K562 (cell line): ENCODE data around the gene CTNNBL1. TPM values are rescaled to one million over a fixed set of nuclear protein-coding genes. Genes with fewer than 3 reads are reported as not detected.

Experiments
- ATAC-seq: fragments of 200-7000 bp; cut with Tn5 transposase; 3 replicates; pipeline ENCODE4 v1.9.1; 2020; ENCODE audit warnings: moderate library complexity
- BruUV-seq: library from RNA; stranded (reverse); fragments of 400-500 nt; replicated peaks from 2 replicates; lab custom pipeline; 2021; lab: Mats Ljungman, UMichigan
- CTCF ChIA-PET: fragments of 300-600 bp; formaldehyde crosslinking; extraction: SDS; loops from one replicate; lab custom pipeline; 2021; ENCODE audit warnings: low intra/inter-chr PET ratio; lab: Yijun Ruan, JAX
- POLR2A ChIA-PET: fragments of 300-600, 350-650 bp; sonication (Branson Sonifier 250); formaldehyde crosslinking; extraction: SDS; loops from one replicate; lab custom pipeline; 2021; ENCODE audit warnings: antibody characterized with exemption, inconsistent platforms; lab: Yijun Ruan, JAX
- DNase-seq, 4 experiments: peaks; one replicate each; pipeline versions ENCODE4 v3.0.0 to v3.0.0-alpha.2; 2011 to 2018; ENCODE audit warnings: low spot score in 3 of 4, mixed read lengths in 3 of 4; ENCODE audit errors: extremely low read depth in 1 of 4
- FAIRE-seq: peaks from 2 replicates; lab custom pipeline; 2011; peaks lifted over from hg19 to GRCh38; lab: Jason Lieb, UNC
- H2AFZ ChIP-seq: 2 replicates; pipeline ENCODE4 v1.6.0; 2011; ENCODE audit warnings: low read depth, low read length, control low read depth, inconsistent platforms
- H3K27ac ChIP-seq: fragments of 200-600 bp; 3 replicates; pipeline ENCODE4 v1.8.0; 2011; ENCODE audit warnings: low read depth, mild to moderate bottlenecking, control low read depth, inconsistent platforms, low read length, moderate library complexity, mixed read lengths; ENCODE audit errors: extremely low read depth
- H3K27me3 ChIP-seq, 2 experiments: fragments of 300-600 bp in 1 of 2; 2 replicates in 1 of 2; 3 replicates in 1 of 2; pipeline versions ENCODE4 v1.6.0 to v1.8.0; 2011; ENCODE audit warnings: inconsistent platforms in 2 of 2, low read length in 2 of 2, mild to moderate bottlenecking in 1 of 2, mixed read lengths in 1 of 2, moderate library complexity in 1 of 2; ENCODE audit not compliant: control insufficient read depth in 2 of 2, insufficient read depth in 2 of 2
- H3K36me3 ChIP-seq: fragments of 300-600 bp; 3 replicates; pipeline ENCODE4 v1.8.0; 2011; ENCODE audit warnings: mild to moderate bottlenecking, low read length, inconsistent platforms; ENCODE audit not compliant: control insufficient read depth, insufficient read depth
- H3K4me1 ChIP-seq, 2 experiments: fragments of 200-600 bp in 1 of 2; replicated peaks in 1 of 2; 2 replicates in 1 of 2; 3 replicates in 1 of 2; pipeline versions ENCODE4 v1.5.1 to v1.8.0; 2011; ENCODE audit warnings: inconsistent platforms in 2 of 2, low read length in 2 of 2, mild to moderate bottlenecking in 1 of 2, mixed read lengths in 1 of 2, moderate library complexity in 1 of 2; ENCODE audit not compliant: control insufficient read depth in 2 of 2, insufficient read depth in 2 of 2
- H3K4me2 ChIP-seq: 2 replicates; pipeline ENCODE4 v1.6.1; 2011; ENCODE audit warnings: low read length, control low read depth, inconsistent platforms, mixed read lengths; ENCODE audit not compliant: insufficient read depth
- H3K4me3 ChIP-seq: fragments of 200-600 bp; sonication (generic), shearing (Covaris generic); 2 replicates; pipeline ENCODE4 v1.5.1; 2016; ENCODE audit warnings: control low read depth, inconsistent platforms
- H3K79me2 ChIP-seq: fragments of 200-600 bp; 3 replicates; pipeline ENCODE4 v1.8.0; 2011; ENCODE audit warnings: low read length, inconsistent platforms; ENCODE audit not compliant: control insufficient read depth, insufficient read depth
- H3K9ac ChIP-seq, 2 experiments: 2 replicates each; pipeline versions ENCODE4 v1.6.0 to v1.6.1; 2011; ENCODE audit warnings: low read depth in 2 of 2, low read length in 2 of 2, control low read depth in 1 of 2, inconsistent platforms in 1 of 2, mild to moderate bottlenecking in 1 of 2, mixed read lengths in 1 of 2; ENCODE audit not compliant: insufficient read depth in 1 of 2
- H3K9me1 ChIP-seq: one replicate; pipeline ENCODE4 v1.6.0; 2011; ENCODE audit warnings: inconsistent platforms, mild to moderate bottlenecking, low read length, moderate library complexity; ENCODE audit not compliant: control insufficient read depth, insufficient read depth
- H3K9me3 ChIP-seq: replicated peaks from 2 replicates; pipeline ENCODE4 v1.5.1; 2011; ENCODE audit warnings: low read depth, low read length, inconsistent platforms; ENCODE audit not compliant: control insufficient read depth, insufficient read depth
- H4K20me1 ChIP-seq: replicated peaks from 2 replicates; pipeline ENCODE4 v1.6.1; 2011; ENCODE audit warnings: low read length, inconsistent platforms, mixed read lengths; ENCODE audit not compliant: control insufficient read depth, insufficient read depth
- ATF3 ChIP-seq, 2 experiments: fragments of 450-650 bp in 1 of 2; sonication (generic) in 1 of 2; formaldehyde crosslinking in 1 of 2; IDR thresholded peaks in 1 of 2; conservative IDR thresholded peaks in 1 of 2; 2 replicates each; pipeline versions ENCODE4 v1.6.1 to v1.8.1; 2016 to 2023; ENCODE audit warnings: mild to moderate bottlenecking in 2 of 2, moderate library complexity in 2 of 2, inconsistent platforms in 1 of 2, missing genetic modification reagents in 1 of 2
- CREB3L1 ChIP-seq: fragments of 450-650 bp; IDR thresholded peaks from 2 replicates; pipeline ENCODE4 v1.6.1; 2014; ENCODE audit warnings: low read depth, mild to moderate bottlenecking, moderate library complexity, borderline replicate concordance
- FOXK2 ChIP-seq, 2 experiments: fragments of 450-650 bp; IDR thresholded peaks in 1 of 2; conservative IDR thresholded peaks in 1 of 2; 2 replicates each; pipeline ENCODE4 v1.6.1; 2016; ENCODE audit warnings: low read depth in 2 of 2, mild to moderate bottlenecking in 1 of 2
- FOXM1 ChIP-seq, 2 experiments: fragments of 450-650 bp in 1 of 2; sonication (generic) in 1 of 2; formaldehyde crosslinking in 1 of 2; IDR thresholded peaks; 2 replicates each; pipeline versions ENCODE4 v1.6.1 to v1.9.0; 2017 to 2022; ENCODE audit warnings: low read depth in 2 of 2, mild to moderate bottlenecking in 2 of 2, missing genetic modification reagents in 1 of 2, moderate library complexity in 1 of 2
- HDAC1 ChIP-seq, 2 experiments: fragments of 450-650 bp; IDR thresholded peaks; 2 replicates each; pipeline ENCODE4 v1.6.1; 2016 to 2017; ENCODE audit warnings: inconsistent platforms in 1 of 2, mild to moderate bottlenecking in 1 of 2, moderate library complexity in 1 of 2
- NFRKB ChIP-seq: fragments of 450-650 bp; IDR thresholded peaks from 2 replicates; pipeline ENCODE4 v1.6.1; 2016; ENCODE audit warnings: low read depth
- PHTF2 ChIP-seq: fragments of 250-450 bp; sonication (Bioruptor Pico); IDR thresholded peaks from 2 replicates; pipeline ENCODE4 v1.5.0; 2021; ENCODE audit warnings: mild to moderate bottlenecking
- POLR2B ChIP-seq: fragments of 450-650 bp; IDR thresholded peaks from 2 replicates; pipeline ENCODE4 v1.6.1; 2018; ENCODE audit warnings: low read depth; ENCODE audit not compliant: partially characterized antibody
- PTBP1 ChIP-seq: fragments of 200-400 bp; formaldehyde crosslinking; IDR thresholded peaks from 2 replicates; pipeline ENCODE4 v1.6.1; 2017; ENCODE audit warnings: low read depth, low read length
- SMARCE1 ChIP-seq: fragments of 450-650 bp; IDR thresholded peaks from 2 replicates; pipeline ENCODE4 v1.7.1; 2016; ENCODE audit warnings: mild to moderate bottlenecking
- THAP7 ChIP-seq: fragments of 250-450 bp; sonication (Bioruptor Pico); IDR thresholded peaks from 2 replicates; pipeline ENCODE4 v1.5.0; 2021
- TOE1 ChIP-seq, 2 experiments: fragments of 450-650 bp in 1 of 2; sonication (generic) in 1 of 2; formaldehyde crosslinking in 1 of 2; IDR thresholded peaks; 2 replicates each; pipeline versions ENCODE4 v1.7.1 to v1.8.0; 2016 to 2022; ENCODE audit warnings: borderline replicate concordance in 2 of 2, mild to moderate bottlenecking in 2 of 2, antibody characterized with exemption in 1 of 2, inconsistent platforms in 1 of 2, low read depth in 1 of 2, missing genetic modification reagents in 1 of 2, moderate library complexity in 1 of 2
- ZBTB12 ChIP-seq: fragments of 250-450 bp; sonication (Bioruptor Pico); IDR thresholded peaks from 2 replicates; pipeline ENCODE4 v1.4.0; 2020
- ZFPM2 ChIP-seq: fragments of 250-450 bp; sonication (Bioruptor Pico); IDR thresholded peaks from 2 replicates; pipeline ENCODE4 v1.5.1; 2022; ENCODE audit warnings: mild to moderate bottlenecking
- ZNF184 ChIP-seq: sonication (generic); formaldehyde crosslinking; IDR thresholded peaks from 2 replicates; pipeline ENCODE4 v1.5.0; 2020; ENCODE audit warnings: missing genetic modification reagents
- ZNF239 ChIP-seq: fragments of 250-450 bp; sonication (Bioruptor Pico); IDR thresholded peaks from 2 replicates; pipeline ENCODE4 v1.4.0; 2020; ENCODE audit warnings: mild to moderate bottlenecking
- ZNF644 ChIP-seq: fragments of 200-800 bp; sonication (Bioruptor generic); IDR thresholded peaks from 2 replicates; pipeline ENCODE4 v1.6.1; 2016; ENCODE audit warnings: low read depth, missing genetic modification characterization, missing compliant biosample characterization
- WGBS: fragments of 100-300 bp; shearing (Covaris generic); methylation state at CpG from one replicate; pipeline ENCODE4 v1.1.6; 2016; ENCODE audit warnings: low coverage, mixed read lengths; ENCODE audit not compliant: insufficient coverage; ENCODE audit errors: missing lambda C conversion rate; 5-methylcytosine and 5-hydroxymethylcytosine counted together
- in situ Hi-C: fragments of 300-500 bp; cut with MboI; formaldehyde crosslinking; loops from 4 replicates; pipeline ENCODE4 v1.15.0; 2018; ENCODE audit warnings: inconsistent platforms, mixed read lengths
- intact Hi-C: fragments of 100-400 bp; cut with micrococcal nuclease; formaldehyde crosslinking; loops from 2 replicates; pipeline ENCODE4 v1.14.2; 2022
- polyA plus RNA-seq, 8 experiments: library from polyadenylated mRNA; depleted of rRNA in 4 of 8; stranded (reverse) in 5 of 8; unstranded in 3 of 8; fragments of >200 nt; fragmentation: Nextera tagmentation in 2 of 8; fragmentation: Illumina TruSeq in 1 of 8; extraction: Ambion mirVana in 2 of 8; extraction: Trizol in 1 of 8; gene quantifications; 2 replicates each; pipeline versions ENCODE4 v1.2.1 to v1.2.3, GENCODE V29; 2011 to 2014; ENCODE audit warnings: inconsistent platforms in 1 of 8, missing spikeins in 1 of 8
- total RNA-seq, 7 experiments: library from RNA; depleted of rRNA in 6 of 7; stranded (reverse); fragments of >200 nt in 6 of 7; fragmentation: Illumina TruSeq in 2 of 7; extraction: Trizol in 2 of 7; gene quantifications; 2 replicates each; pipeline versions ENCODE4 v1.2.1 to v1.2.3, GENCODE V29; 2011 to 2021; ENCODE audit warnings: low replicate concordance in 1 of 7

Gene CTNNBL1
- total and polyA plus RNA-seq, 9 of the 15 experiments (the other 6 are each of a cell fraction or from before 2014, with no cell fraction given), result 32.4 to 85.6 (median 43.6) TPM

- no peak for FAIRE-seq
- CTCF ChIA-PET, result no interaction called here
- TF ChIP-seq FOXM1 (IDR thresholded peaks at IDR 0.05; ENCODE audit: low read depth) (no peak), FOXM1 (CRISPR knock-in tag; IDR thresholded peaks at IDR 0.05; ENCODE audit: low read depth) (no peak), ZBTB12 (CRISPR knock-in tag) (no peak), PHTF2 (CRISPR knock-in tag) (no peak), FOXK2 (conservative IDR thresholded peaks at IDR 0.05 in 1 of 2, IDR thresholded peaks at IDR 0.05 in 1 of 2; ENCODE audit: low read depth in 2 of 2) (no peak), ZFPM2 (no peak), SMARCE1 (no peak), THAP7 (CRISPR knock-in tag) (no peak), HDAC1 (IDR thresholded peaks at IDR 0.05) (no peak), CREB3L1 (no peak), POLR2B (no peak), ATF3 (IDR thresholded peaks at IDR 0.05) (no peak), ATF3 (CRISPR knock-in tag; conservative IDR thresholded peaks at IDR 0.05) (no peak), ZNF239 (CRISPR knock-in tag) (no peak), PTBP1 (no peak), ZNF184 (no peak), TOE1 (IDR thresholded peaks at IDR 0.05; ENCODE audit: borderline replicate concordance) (no peak), TOE1 (CRISPR knock-in tag; IDR thresholded peaks at IDR 0.05; ENCODE audit: borderline replicate concordance, low read depth) (no peak), NFRKB (no peak), ZNF644 (tag) (no peak)
These were observed 80.3 kb downstream of the CTNNBL1 start for GRCh38 chr20:37774156-37774555.

More at GRCh38 chr20:37774156-37774555, 80.3 kb downstream of the CTNNBL1 start:
- DNase-seq (no peak), ATAC-seq (no peak)
- no peak overlapping the region for H3K27ac ChIP-seq
- POLR2A ChIA-PET, result no interaction called here
- no peaks in the 10 kb centered on the region for H3K36me3 ChIP-seq
- H3K9me3 ChIP-seq, result no peaks in the 10 kb centered on the region; the same call in 1 of the 2 replicates
- intact Hi-C loops (no loop called here), in situ Hi-C loops (no loop called here)
- H3K4me3 ChIP-seq, result no peak overlapping the region
- H3K9ac ChIP-seq, result no peak overlapping the region
- 86% methylated on average over 5 of the region's 5 CpGs for WGBS
- H3K27me3 ChIP-seq, result no peaks in the 10 kb centered on the region
- no peak overlapping the region for H3K4me2 ChIP-seq
- no peaks in the 10 kb centered on the region for H4K20me1 ChIP-seq
- H3K9me1 ChIP-seq, result no peaks in the 10 kb centered on the region
- H3K4me1 ChIP-seq, result no peaks in the 10 kb centered on the region
- H2AFZ ChIP-seq, result no peak overlapping the region
- BruUV-seq, result no TSS peak
- no peaks in the 10 kb centered on the region for H3K79me2 ChIP-seq
